ENCODE measurements around the gene KIFC1.

- TF ChIP-seq POLR2A (IDR thresholded peaks at IDR 0.05) = no peak
- no peak for TF ChIP-seq CTCF (IDR thresholded peaks at IDR 0.05)
Measured at GRCh38 chr6:33456156-33456555, 64.5 kb downstream of the KIFC1 start.
